ENCODE measurements around the gene GPR39. TPM values are rescaled to one million over a fixed set of nuclear protein-coding genes. Genes with fewer than 3 reads are reported as not detected.

The GPR39 gene
- total RNA-seq, 2 donors from 2014 or later, result 3.6 to 5.3 TPM

DNA sequence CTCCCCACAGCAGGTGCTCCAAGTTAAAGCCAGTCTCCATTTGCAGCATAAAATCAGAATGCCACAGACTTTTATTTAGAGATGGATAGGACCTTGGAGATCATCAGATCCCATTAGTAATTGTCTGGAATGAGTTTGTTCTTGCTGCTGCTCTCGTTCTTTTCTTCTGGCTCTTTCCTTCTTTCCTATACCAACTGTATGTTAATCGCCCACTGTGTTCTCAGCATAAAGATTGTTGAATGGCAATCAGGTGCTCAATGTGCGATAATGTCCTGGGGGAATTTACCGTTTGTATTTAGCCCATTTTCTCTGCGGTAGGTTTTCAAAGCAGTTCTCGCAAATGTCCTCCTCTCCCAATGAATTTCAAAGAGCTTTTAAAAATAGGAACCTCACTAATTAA lies 3.3 kb downstream of the GPR39 start:
- Histone ChIP-seq H3K27ac (no peak overlapping the region), H3K9me3 (no peaks in the 10 kb centered on the region), H3K4me3 (no peak overlapping the region), H3K27me3 (replicated peaks; ENCODE audit: insufficient read depth) (no peaks in the 10 kb centered on the region), H3K4me1 (replicated peaks) (peaks cover 3% of the 10 kb centered on the region), H3K36me3 (no peaks in the 10 kb centered on the region)
- no peak for DNase-seq (ENCODE audit: low spot score)
- no peak for TF ChIP-seq CTCF (IDR thresholded peaks at IDR 0.05)
- no peak for TF ChIP-seq POLR2A (IDR thresholded peaks at IDR 0.05)
- no peak for TF ChIP-seq POLR2AphosphoS5 (IDR thresholded peaks at IDR 0.05)
- intact Hi-C loops (cut with DNase I), result no loop called here
- WGBS, result 65% methylated on average over 6 of the region's 6 CpGs

- intact Hi-C loops (cut with DNase I), result no loop called here
- Histone ChIP-seq H3K36me3 (no peaks in the 10 kb centered on the region), H3K27ac (no peak overlapping the region), H3K9me3 (no peaks in the 10 kb centered on the region), H3K4me3 (no peak overlapping the region), H3K27me3 (replicated peaks; ENCODE audit: insufficient read depth) (no peaks in the 10 kb centered on the region), H3K4me1 (replicated peaks) (no peaks in the 10 kb centered on the region)
- 83% methylated on average over 2 of the region's 2 CpGs for WGBS
- no peak for DNase-seq (ENCODE audit: low spot score)
- TF ChIP-seq POLR2AphosphoS5 (IDR thresholded peaks at IDR 0.05) (no peak), CTCF (IDR thresholded peaks at IDR 0.05) (no peak), POLR2A (IDR thresholded peaks at IDR 0.05) (no peak)
Measured at GRCh38 chr2:132420816-132421805, 4.5 kb downstream of the GPR39 start.

DNA sequence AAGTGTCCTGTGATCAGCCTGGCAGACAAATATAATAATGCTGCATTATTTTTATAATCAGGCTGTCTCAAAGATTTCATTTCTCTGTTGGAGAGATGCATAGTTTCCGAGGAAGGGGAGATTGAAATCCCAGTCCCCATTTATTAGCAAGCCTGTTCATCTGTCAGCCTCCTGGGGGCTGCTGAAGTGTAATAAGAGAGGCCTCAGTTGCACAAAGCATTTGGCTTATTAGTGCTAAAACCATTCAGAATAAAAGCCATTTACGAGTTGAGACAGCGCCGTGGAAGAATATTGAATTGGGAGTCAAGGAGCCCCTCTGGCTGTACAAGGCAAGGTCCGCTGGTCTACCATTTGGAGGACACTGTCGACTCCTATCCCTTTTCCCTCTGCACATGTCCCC lies 6.1 kb downstream of the GPR39 start:
- DNase-seq (ENCODE audit: low spot score), result no peak
- Histone ChIP-seq H3K27ac (no peak overlapping the region), H3K9me3 (no peaks in the 10 kb centered on the region), H3K36me3 (no peaks in the 10 kb centered on the region), H3K4me3 (no peak overlapping the region), H3K4me1 (replicated peaks) (no peaks in the 10 kb centered on the region), H3K27me3 (replicated peaks; ENCODE audit: insufficient read depth) (no peaks in the 10 kb centered on the region)
- 85% methylated on average over 6 of the region's 6 CpGs for WGBS
- intact Hi-C loops (cut with DNase I), result no loop called here
- TF ChIP-seq POLR2A (IDR thresholded peaks at IDR 0.05) (no peak), CTCF (IDR thresholded peaks at IDR 0.05) (no peak), POLR2AphosphoS5 (IDR thresholded peaks at IDR 0.05) (no peak)

DNA sequence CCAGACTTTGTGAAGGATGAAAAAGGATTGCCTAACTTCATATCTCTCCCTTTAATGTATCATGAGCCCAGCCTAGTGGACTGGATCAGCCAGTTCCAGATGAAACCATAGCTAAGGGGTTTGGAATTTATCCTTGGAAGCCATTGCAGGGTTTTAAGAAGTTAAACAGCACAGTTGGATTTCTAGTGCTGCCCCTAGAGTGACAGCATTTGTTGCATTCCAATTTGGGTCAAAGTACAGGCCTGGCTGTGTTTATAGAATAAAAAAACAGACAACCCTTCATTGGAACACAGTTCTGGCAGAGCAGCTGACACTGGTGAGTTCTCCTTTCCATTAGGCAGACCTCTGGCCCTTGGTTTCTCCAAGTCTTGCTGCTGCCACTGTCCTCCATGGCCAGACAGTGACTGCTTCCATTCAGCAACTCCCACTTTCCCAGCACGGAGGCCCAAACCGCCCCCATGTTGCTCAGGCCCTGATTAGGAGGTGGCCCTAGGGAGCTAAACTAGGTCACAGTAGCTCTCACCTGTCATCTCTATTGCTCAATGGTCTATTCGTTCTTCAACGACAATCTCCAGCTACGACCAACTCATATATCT lies 8.0 kb downstream of the GPR39 start:
- Histone ChIP-seq H3K9me3 (no peaks in the 10 kb centered on the region), H3K4me3 (no peak overlapping the region), H3K4me1 (replicated peaks) (no peaks in the 10 kb centered on the region), H3K36me3 (no peaks in the 10 kb centered on the region), H3K27me3 (replicated peaks; ENCODE audit: insufficient read depth) (no peaks in the 10 kb centered on the region), H3K27ac (no peak overlapping the region)
- intact Hi-C loops (cut with DNase I), result no loop called here
- no peak for DNase-seq (ENCODE audit: low spot score)
- WGBS, result 80% methylated on average over 5 of the region's 5 CpGs
- TF ChIP-seq POLR2AphosphoS5 (IDR thresholded peaks at IDR 0.05) (no peak), CTCF (IDR thresholded peaks at IDR 0.05) (no peak), POLR2A (IDR thresholded peaks at IDR 0.05) (no peak)
